Amygdala (tissue), 56 donors: ENCODE data around the gene LYL1.

Experiments
- DNase-seq, 56 donors: peaks; one replicate each; lab custom pipeline; 2025; lab: John Stamatoyannopoulos, UW

LYL1 gene

DNA sequence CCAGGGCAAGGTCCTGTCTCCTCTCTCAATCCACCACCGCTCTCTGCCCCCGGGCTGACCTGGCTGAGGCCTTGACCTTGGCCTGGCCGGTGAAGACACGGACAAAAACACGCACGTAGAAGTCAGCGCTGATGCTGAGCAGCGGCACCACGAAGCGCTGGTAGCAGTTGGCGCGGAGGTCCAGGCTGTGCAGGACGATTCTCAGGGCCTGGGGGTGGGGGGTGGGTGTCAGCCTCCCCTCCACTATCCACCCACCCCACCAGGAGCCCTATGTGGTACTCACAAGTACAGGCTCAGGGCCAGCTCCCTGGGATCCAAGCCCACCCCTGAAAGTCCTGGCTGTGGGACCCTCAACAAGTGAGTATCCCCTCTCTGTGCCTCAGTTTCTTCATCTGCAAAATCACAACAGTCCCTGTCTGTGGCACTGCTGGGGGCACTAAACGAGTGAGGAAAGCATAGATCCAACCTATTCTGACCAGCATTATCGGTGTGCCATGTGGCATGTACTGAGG, 7.5 kb upstream of the LYL1 start:
- no peak for DNase-seq

DNA sequence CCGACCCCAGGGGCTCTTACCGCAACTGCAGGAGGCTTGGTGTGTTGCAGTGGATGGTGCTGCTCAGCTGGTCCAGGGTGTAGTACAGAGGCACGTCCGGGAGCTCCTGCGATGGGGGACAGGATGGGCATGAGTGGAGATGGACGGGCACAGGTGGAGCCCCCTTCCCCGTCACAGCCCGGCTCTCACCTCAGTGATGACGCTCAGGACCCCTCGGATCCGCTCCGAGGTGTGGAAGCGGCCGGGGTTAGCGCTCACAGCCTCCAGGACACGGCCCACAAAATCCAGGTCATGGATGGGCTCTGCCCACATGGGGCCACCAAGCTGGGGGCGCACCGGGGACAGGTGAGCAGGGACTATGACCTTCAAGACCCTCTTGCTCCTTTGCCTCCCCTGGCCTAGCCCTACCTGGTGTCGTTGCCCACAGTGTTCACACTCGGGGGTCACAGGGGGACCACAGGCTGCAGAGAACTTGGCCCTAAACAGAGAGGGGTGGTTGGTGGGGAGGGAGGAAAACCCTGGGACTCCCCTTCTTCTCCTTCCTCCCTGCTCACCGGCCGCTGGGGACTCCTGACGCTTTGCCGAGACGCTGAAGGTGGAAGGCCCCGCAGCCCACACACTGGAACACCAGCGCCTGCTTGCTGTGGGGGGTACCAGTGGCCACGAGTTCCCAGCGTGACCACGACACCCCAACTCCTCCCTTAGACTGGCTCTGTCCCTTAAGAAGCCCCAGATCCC, 6.9 kb upstream of the LYL1 start:
- no peak for DNase-seq

DNA sequence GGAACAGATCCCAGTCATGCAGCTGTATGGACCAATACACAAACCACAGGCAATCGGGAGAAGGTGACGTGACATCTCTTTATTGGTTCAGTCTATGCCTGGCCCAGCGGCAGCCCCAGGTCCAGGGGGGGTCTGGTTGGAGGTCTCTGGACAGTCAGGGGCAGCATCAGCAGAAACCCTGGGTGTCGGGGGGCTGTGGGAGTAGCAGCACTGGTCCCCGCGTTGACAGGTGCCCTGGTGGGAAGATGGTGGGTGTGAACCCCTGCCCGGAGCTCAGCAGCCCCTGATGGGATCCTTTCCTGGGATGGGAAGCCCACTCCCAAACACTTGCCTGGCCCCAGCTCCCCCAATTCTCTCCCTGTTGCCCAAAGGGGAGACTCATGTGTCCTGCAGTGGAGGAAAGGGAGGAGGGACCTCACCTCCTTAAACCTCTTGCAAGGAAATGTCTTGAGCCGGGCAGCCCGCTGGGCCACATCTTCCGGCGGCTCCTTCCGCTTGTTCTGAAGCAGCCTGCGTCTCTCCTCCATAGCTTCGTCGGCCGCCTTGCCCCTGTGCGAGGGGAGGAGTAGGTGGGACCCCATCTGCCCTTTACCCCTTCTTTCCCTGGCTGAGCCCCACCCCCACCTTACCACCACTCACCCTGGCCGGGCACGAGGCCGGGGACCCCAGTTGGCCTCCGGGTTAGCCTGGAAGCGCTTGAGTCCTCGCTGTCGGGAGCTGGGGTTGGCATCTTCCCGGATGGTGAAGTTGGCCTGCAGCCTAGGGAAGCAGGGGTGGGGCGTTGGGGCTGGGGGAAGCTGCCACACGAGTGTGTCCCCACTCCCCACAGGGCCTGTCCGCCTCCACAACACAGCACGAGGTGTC, 2.4 kb upstream of the LYL1 start:
- no peak for DNase-seq

DNA sequence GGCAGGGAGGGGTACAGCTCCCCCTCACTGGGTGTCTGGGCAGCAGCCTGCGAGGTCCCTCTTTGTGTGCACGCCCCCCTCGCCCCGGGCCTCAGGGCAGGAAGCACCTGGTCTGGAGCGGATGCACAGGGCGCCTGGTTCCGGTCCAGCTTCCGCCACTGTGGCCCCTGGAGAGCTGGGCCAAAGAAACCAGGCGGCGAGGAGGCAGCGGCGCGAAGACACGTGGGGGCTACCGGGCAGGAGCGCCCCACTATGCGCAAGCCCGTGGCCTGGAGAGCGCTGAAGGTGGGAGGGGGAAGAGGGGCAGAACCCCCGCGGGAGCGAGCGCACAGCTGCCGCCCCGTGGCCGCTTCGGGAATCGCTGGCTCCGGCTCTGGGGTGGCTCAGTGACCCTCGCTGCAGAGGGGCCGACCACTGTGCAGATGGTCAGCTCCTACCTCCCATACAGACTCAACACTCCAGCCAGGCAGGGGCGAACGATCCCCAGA, 1.7 kb upstream of the LYL1 start:
- peak in 33 of 56 donors; percentile 15 to 74 (median 46) for DNase-seq

DNA sequence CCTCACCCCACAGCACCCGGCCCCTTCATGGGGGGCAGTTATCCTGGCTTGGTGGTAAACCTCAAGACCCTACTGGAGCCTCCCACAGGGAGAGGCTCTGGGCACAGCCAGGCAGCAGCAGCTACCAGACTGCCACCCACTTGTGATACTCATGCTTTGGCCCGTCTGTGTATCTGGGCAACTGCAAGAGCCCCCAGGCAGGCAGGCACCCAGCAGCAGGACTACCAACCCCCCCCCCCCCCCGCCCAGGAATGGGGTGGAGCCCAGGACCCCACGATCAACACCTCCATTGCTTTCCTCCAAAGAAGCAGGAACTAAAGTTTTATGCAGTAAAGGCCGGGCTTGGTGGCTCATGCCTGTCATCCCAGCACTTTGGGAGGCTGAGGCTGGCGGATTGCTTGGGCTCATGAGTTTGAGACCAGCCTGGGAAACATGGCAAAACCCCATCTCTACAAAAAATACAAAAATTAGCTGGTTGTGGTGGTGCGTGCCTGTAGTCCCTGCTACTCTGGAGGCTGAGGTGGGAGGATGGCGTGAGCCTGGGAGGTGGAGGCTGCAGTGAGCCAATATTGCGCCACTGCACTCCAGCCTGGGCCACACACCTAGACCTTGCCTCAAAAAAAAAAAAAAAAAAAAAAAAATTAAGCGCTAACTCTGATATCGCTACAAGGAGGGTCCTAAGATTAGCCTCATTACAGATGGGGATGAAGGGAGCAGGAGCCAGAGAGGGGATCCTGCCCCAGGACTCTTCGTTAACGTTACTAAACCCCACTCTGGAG, 1.1 kb upstream of the LYL1 start:
- DNase-seq, result no peak

DNA sequence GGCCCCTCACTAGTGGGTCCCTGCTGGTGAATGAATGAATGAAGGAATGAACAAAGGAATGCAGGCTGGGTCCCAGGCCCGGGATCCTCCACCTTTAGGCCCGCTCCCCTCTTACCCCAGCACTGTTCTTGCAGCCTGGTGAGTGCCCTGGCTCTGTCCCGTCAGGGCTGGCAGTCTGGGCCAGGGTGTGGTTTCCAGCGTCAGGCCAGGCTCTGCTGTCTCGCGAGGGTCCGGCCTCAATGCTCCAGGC, 317 bp downstream of the LYL1 start:
- no peak for DNase-seq

DNA sequence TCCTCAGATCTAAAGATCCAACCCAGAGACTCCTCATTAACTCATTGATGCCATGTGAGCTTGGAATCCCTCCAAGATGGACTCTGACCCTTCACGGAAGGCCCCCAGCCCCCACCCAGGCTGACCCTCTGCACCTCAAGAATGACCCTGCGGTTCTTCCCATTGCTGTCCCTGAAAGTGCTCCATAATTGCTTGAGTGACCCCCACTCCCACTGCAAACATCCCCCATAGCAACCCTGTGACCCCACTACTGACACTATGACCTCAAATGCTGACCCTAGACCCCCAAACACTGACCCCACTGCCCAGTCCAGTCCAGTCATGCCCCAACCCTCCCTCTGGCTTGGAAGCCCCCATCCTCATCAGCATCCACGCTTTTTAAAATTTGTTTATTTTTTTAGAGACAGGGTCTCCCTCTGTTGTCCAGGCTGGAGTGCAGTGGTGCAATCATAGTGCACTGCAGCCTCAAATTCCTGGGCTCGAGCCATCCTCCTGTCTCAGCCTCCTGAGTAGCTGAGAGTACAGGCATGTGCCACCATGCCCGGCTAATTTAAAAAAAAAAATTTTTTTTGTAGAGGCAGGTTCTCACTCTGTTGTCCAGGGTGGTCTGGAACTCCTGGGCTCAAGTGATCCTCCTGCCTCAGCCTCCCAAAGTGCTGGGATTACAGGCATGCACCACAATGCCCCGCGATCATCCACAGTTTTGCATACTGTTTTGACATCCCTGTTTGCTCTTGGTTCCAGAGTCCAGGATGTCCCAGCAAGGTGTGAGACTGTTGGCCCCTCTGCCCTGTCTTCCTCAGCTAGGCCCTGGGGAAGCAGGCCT, 855 bp downstream of the LYL1 start:
- no peak for DNase-seq

DNA sequence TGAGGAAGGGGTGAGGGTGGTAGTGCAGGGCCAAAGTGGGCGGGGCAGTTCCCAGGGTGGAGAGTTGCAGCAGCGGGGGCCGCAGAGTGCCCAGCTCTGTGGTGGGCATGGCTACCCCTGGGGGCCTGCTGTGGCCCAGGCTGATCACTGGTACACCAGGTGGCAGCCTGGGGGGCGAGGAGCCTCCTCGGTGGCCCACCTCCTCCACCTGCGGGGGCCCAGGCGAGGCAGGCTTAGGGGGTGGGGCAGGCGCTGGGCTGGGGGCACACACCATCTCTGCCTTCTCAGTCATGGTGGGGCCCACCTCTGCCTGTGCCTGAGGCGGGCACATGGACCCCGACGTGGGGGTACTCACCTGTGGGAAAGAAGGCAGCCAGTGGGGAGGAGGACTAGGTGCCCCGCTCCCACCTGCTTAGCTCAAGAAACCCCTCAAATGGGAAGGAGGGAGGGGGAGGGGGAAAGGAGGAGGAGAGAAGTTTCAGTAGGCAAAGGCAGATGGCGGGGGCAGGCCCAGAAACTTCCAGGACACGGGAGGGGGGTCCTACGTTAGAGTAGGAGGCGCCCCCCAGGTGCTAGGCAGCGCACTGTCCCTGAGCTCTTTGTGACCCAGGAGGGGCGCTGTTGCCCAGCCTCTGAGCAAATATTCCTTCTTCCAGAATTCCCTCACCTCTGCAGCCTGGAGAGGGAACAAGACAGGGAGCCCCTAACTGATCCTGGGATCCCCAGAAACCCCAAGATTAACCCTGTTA, 1.6 kb downstream of the LYL1 start:
- no peak for DNase-seq

DNA sequence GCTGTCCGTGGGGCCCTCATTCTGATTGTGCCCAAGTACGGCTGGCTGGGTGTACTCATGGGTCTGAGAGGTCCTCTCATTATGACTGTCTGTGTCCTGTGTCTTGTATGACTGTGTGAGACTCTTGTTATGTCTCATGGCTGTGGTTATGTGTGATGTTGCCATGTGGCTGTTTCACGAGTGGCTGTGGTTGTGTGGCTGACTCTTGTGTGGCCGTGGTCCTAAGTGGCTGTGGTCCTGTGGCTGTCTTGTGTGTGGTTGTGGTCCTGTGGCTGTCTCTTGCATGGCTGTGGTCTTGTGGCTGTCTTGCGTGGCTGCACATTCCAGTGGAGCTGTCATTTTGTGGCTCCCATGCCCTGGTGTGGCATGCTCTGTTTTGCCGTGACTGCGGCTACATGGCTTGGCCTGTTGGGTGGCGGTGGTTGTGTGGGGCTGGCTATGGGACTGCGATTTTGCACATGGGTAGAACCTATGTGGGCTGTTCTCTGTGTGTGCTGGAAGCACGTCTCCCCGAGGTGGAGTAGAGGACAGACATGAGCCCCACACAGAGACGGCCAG, 2.5 kb downstream of the LYL1 start:
- no peak for DNase-seq

DNA sequence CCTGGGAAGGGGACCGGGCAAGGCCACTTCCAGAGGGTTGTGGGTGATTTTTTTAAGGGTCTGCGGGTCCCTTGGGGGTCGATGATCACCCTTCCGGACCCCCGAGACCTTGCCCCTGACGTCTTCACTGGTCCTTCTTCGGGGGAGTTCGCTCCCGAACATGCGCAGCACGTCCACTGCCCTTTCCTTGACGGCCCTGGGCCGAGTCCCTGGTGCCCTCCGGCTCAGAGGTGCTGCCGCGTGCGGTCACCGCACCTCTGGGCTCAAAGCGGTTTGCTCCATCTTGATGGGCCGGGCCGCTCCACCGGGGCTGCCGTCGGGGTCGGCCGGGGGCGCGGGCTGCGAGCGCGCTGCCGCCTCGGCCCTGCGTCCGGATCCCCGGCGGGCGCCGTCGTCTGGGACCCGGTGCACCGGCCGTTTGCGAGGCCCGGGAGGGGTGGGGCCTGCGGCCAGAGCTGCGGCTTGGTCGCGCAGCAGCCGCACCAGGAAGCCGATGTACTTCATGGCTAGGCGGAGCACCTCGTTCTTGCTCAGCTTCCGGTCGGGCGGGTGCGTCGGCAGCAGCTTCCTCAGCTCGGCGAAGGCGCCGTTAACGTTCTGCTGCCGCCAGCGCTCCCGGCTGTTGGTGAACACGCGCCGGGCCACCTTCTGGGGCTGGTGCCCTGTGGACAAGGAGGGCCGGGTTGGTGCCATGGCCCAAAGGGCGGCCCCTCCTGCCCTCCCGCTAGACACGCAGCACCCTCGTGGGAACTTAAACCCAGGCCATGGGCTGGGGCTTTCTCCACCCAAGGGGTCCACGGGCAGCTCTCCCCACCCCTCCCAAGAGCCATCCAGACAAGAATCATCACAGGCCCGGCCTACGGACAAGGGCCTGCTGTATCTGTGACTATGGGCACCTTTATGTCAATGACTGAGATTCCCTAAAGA, 3.3 kb downstream of the LYL1 start:
- DNase-seq, result peak in 10 of 56 donors; percentile 13 to 61 (median 36)

DNA sequence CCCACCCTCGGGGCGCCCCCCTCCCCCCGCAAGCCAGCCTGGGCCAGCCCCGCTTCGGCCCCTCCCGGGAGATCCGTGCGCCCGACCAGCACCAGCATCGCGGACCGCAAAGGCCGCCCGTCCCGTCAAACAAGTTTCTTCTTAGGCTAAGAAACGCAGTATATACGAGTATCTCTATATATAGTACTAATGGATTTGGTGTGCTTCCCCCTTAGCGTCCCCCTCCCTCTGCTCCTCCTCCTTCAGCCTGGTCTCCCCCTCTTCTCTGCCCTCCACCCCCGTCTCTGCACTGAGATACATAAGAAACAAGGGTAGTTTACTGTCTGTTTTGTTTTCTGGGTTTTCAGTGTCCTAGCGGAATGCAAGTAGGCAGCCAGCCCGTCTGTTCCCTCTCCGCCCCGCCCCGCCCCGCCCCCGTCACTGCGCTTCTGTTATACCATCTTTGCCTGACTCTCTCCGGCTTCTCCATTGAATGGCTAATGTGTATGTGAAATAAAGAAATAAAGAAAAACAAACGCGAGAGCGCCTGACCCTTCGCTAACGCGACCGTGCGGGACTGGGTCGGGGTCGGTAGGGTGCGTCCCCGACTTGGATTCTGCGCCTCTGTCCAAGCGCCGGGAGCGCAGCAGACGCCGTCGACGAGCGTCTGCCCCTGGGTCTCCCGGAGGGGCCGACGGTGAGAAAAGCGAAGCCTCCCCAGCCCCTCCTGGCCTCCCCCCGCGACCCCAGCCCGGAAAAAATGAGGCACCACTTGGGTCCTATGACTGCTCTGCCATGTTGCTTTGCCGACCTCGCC, 4.2 kb downstream of the LYL1 start:
- DNase-seq, result peak in 4 of 56 donors; percentile 8 to 60 (median 34)

DNA sequence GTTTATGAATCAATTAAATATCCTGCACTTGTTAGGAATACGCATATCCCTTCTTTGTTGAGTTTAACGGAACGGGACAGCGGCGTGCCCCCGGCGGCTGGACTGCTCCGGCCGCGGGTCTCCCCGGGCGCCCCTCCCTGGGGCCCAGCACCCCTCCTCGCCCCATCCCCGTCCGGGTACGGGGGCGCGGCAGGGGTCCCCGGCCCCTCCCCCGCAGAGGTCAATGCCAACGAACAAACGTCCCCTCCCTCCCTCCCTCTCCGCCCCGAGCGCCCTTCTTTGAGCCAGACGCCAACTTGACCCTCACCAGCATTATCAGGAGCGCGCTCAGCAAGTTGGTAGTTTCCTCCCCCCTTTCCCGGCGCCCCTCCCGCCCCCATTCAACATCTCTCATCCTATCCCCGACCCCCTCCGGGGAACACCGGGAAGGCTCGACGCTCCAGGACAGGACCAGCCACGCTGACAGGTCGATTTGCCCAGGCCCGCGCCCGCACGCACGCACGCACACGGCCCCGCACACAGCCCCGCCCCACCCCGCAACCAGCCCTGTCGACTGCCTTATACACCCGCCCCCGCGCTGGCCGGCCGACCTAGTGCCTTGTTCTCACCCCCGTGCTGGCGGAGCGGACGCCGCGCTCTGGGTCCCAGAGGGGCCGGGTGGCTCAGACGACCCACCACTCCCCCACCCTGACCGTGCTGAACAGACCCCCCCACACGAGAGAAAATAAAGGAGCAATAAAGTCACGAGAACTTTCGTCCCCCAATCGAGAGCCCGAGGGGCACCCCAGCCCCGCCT, 5.0 kb downstream of the LYL1 start:
- peak in 3 of 56 donors; percentile 28 to 40 (median 38) for DNase-seq

DNA sequence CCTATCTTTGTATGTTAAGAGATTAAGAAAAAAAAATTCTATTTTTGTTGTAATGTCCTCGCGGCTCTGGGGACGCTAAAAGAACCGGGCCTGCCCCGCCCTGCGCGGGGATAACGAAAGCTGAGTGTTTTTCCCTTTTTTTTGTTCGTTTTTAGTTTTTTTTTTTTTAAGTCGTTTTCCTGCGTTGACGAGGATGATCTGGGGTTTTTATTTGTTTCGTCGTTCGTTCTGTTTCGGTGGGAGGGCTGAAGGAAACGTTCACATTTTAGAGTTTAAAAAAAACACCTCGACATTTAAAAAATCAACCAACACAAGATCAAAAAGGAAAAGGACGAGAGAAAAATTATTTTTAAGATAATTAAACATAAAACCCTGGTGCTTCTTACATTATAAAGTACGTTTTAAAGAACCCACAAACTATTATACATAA, 5.6 kb downstream of the LYL1 start:
- DNase-seq, result no peak

DNA sequence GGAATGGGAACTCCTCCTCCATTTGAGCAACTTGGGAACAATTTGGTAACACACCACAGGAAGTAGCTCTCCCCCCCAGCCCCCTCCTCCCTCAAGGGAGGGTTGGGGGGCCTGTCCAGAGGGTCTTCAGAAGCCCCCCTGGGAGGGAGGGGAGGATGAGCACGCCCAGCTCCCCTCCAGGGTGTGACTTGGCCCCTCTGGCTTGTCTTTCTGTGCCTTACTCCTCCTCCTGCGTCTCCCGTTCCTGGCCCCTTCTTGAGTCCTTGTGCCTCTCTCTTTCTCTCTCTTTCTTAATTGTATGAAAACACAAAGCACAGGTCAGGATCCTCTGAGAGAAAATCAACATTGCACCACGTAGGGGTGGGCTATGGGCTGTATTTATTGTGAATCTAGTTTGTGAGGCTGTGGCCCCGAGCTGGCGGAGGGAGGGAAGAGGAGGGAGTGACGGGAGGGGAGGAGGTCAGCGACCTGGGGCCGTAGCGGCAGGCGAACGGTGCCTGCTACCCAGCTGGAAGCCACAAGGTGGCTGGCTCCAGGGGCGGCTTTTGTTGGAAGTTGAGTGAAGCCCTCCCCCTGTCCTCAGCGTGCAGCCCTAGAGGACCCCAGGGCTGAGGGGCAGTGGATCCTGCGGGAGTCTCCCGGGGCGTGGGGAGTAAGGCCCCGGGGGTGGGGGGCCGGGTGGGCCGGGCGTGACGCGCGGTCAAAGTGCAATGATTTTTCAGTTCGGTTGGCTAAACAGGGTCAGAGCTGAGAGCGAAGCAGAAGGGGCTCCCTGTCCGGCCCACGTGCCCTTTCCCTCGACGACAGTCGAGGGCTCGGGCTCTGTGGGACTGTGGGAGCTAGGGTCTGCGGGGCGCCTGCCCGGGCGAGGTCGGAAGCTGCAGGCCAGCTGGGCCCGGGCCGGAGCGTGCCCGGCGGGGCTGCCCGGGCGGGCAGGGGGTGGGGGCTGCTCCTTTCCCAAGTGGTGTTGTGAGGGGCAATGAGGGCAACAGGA, 6.4 kb downstream of the LYL1 start:
- DNase-seq, result no peak

DNA sequence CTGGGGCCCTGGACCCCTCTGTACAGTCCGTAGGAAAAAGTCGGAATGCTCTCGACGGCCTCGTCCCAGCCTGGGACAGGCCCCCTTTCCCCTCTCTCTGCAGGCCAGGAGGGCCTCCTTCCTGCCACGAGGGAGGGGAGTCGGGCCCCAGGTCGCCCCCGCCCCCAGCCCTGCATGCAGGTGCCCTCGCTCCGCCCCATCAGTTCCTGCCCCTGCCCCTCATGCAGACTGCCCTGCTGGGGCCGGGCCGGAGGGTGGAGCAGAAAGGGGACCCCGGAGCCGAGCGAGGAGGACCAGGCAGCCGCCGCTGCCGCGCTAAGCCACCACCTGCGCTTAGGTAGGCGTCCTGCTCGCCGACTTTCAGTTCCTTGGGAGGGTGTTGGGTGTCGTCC, 7.3 kb downstream of the LYL1 start:
- no peak for DNase-seq
